PC-9 (cell line): Measurements from ENCODE around the gene PDZRN4.

Experiments used
- EZH2 ChIP-seq: fragments of 200-600 bp; sonication (generic); IDR thresholded peaks from 2 replicates; pipeline ENCODE4 v1.8.0; 2017; ENCODE audit warnings: antibody characterized with exemption, low read depth
- TF ChIP-seq, protein P1 (sequence below): fragments of 200-600 bp; sonication (generic); conservative IDR thresholded peaks from 2 replicates; pipeline ENCODE4 v1.6.1; 2017; ENCODE audit warnings: mixed run types, antibody characterized with exemption, mild to moderate bottlenecking, moderate library complexity

DNA sequence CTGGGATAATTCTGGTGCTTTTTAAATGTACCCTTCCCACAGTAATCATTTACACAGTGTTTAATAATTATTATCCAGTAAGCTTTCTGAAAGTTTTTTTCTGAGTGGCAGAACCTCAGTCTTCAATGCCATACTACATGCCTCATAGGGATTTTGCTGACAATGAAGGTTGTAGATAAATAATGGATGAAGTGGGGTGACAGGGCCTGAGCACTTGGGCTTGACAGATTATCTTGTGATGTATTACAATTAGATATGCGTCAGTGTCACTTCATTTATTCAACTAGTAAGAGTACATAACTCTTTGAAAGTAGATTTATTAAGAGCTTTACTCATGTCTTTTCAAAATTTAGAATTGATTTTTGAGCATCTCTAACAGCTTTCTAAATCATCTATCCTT is 176.1 kb downstream of the PDZRN4 start:
- TF ChIP-seq, protein P1, sequence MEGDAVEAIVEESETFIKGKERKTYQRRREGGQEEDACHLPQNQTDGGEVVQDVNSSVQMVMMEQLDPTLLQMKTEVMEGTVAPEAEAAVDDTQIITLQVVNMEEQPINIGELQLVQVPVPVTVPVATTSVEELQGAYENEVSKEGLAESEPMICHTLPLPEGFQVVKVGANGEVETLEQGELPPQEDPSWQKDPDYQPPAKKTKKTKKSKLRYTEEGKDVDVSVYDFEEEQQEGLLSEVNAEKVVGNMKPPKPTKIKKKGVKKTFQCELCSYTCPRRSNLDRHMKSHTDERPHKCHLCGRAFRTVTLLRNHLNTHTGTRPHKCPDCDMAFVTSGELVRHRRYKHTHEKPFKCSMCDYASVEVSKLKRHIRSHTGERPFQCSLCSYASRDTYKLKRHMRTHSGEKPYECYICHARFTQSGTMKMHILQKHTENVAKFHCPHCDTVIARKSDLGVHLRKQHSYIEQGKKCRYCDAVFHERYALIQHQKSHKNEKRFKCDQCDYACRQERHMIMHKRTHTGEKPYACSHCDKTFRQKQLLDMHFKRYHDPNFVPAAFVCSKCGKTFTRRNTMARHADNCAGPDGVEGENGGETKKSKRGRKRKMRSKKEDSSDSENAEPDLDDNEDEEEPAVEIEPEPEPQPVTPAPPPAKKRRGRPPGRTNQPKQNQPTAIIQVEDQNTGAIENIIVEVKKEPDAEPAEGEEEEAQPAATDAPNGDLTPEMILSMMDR: no peak
- TF ChIP-seq EZH2: no peak
